ENCODE results near the gene KCNQ1. TPM values are rescaled to one million over a fixed set of nuclear protein-coding genes. Genes with fewer than 3 reads are reported as not detected.

KCNQ1 gene
- total RNA-seq, 2 experiments from 2014 or later, result 20.4 to 26.0 TPM

GRCh38 chr11:2539371-2540222 lies 94.8 kb downstream of the KCNQ1 start:
- Mint-ChIP-seq H3K9me3 (ENCODE audit: insufficient read depth) (no peaks in the 10 kb centered on the region), H3K4me3 (no peak overlapping the region), H3K36me3 (ENCODE audit: low read depth) (no peaks in the 10 kb centered on the region), H3K27me3 (ENCODE audit: low read depth) (no peaks in the 10 kb centered on the region), H3K4me1 (ENCODE audit: low read depth) (peaks cover 8% of the 10 kb centered on the region), H3K27ac (no peak overlapping the region)
- ATAC-seq, result no peak
- POLR2A ChIA-PET, result no interaction called here
- no peak for DNase-seq
- CTCF ChIA-PET, result no interaction called here

- no peaks in the 10 kb centered on the region for H3K9me3 Mint-ChIP-seq (ENCODE audit: insufficient read depth)
- ATAC-seq (no peak), DNase-seq (no peak)
- H3K27ac Mint-ChIP-seq, result no peak overlapping the region
- no peaks in the 10 kb centered on the region for H3K27me3 Mint-ChIP-seq (ENCODE audit: low read depth)
- H3K4me1 Mint-ChIP-seq (ENCODE audit: low read depth), result peaks cover 7% of the 10 kb centered on the region
- ChIA-PET CTCF (no interaction called here), POLR2A (no interaction called here)
- H3K36me3 Mint-ChIP-seq (ENCODE audit: low read depth), result no peaks in the 10 kb centered on the region
- no peak overlapping the region for H3K4me3 Mint-ChIP-seq
These were observed 95.6 kb downstream of the KCNQ1 start for GRCh38 chr11:2540223-2540991.

- no peak overlapping the region for H3K4me3 Mint-ChIP-seq
- H3K4me1 Mint-ChIP-seq (ENCODE audit: low read depth), result peaks cover 7% of the 10 kb centered on the region
- no peak overlapping the region for H3K27ac Mint-ChIP-seq
- H3K9me3 Mint-ChIP-seq (ENCODE audit: insufficient read depth), result no peaks in the 10 kb centered on the region
- no peaks in the 10 kb centered on the region for H3K36me3 Mint-ChIP-seq (ENCODE audit: low read depth)
- ATAC-seq, result no peak
- no peaks in the 10 kb centered on the region for H3K27me3 Mint-ChIP-seq (ENCODE audit: low read depth)
- CTCF ChIA-PET, result interaction anchor here (0.8 kb wide), 1 partner anchor 10 kb away, joined by 3 read pairs; no protein-coding TSS in a partner anchor
- no peak for DNase-seq
- POLR2A ChIA-PET, result no interaction called here
These were observed 96.3 kb downstream of the KCNQ1 start for GRCh38 chr11:2540992-2541680.

GRCh38 chr11:2541881-2542361 lies 97.1 kb downstream of the KCNQ1 start:
- Mint-ChIP-seq H3K27ac (no peak overlapping the region), H3K4me3 (no peak overlapping the region), H3K9me3 (ENCODE audit: insufficient read depth) (no peaks in the 10 kb centered on the region), H3K36me3 (ENCODE audit: low read depth) (no peaks in the 10 kb centered on the region), H3K27me3 (ENCODE audit: low read depth) (no peaks in the 10 kb centered on the region), H3K4me1 (ENCODE audit: low read depth) (peaks cover 7% of the 10 kb centered on the region)
- ATAC-seq, result no peak
- no peak for DNase-seq
- ChIA-PET CTCF (interaction anchor here (0.8 to 1.3 kb wide), 2 partner anchors 9 to 10 kb away, joined by 3 to 5 read pairs; no protein-coding TSS in a partner anchor), POLR2A (no interaction called here)

- ChIA-PET POLR2A (no interaction called here), CTCF (interaction anchor here (0.8 to 1.3 kb wide), 2 partner anchors 9 to 11 kb away, joined by 3 to 5 read pairs; no protein-coding TSS in a partner anchor)
- no peak for ATAC-seq
- no peaks in the 10 kb centered on the region for H3K36me3 Mint-ChIP-seq (ENCODE audit: low read depth)
- DNase-seq, result no peak
- peaks cover 7% of the 10 kb centered on the region for H3K4me1 Mint-ChIP-seq (ENCODE audit: low read depth)
- no peaks in the 10 kb centered on the region for H3K9me3 Mint-ChIP-seq (ENCODE audit: insufficient read depth)
- H3K27me3 Mint-ChIP-seq (ENCODE audit: low read depth), result no peaks in the 10 kb centered on the region
- no peak overlapping the region for H3K27ac Mint-ChIP-seq
- H3K4me3 Mint-ChIP-seq, result no peak overlapping the region
These were observed 97.6 kb downstream of the KCNQ1 start for GRCh38 chr11:2542406-2542805.

GRCh38 chr11:2547806-2548205 lies 103.0 kb downstream of the KCNQ1 start:
- Mint-ChIP-seq H3K27me3 (ENCODE audit: low read depth) (no peaks in the 10 kb centered on the region), H3K4me3 (no peak overlapping the region), H3K27ac (no peak overlapping the region), H3K9me3 (ENCODE audit: insufficient read depth) (no peaks in the 10 kb centered on the region), H3K4me1 (ENCODE audit: low read depth) (peaks cover 3% of the 10 kb centered on the region), H3K36me3 (ENCODE audit: low read depth) (no peaks in the 10 kb centered on the region)
- ChIA-PET POLR2A (no interaction called here), CTCF (interaction anchor here (2.4 kb wide), 1 partner anchor 345 kb away, joined by 9 read pairs; no protein-coding TSS in a partner anchor)
- DNase-seq (no peak), ATAC-seq (no peak)

- Mint-ChIP-seq H3K9me3 (ENCODE audit: insufficient read depth) (no peaks in the 10 kb centered on the region), H3K27ac (no peak overlapping the region), H3K4me1 (ENCODE audit: low read depth) (no peaks in the 10 kb centered on the region), H3K27me3 (ENCODE audit: low read depth) (no peaks in the 10 kb centered on the region), H3K4me3 (no peak overlapping the region), H3K36me3 (ENCODE audit: low read depth) (no peaks in the 10 kb centered on the region)
- CTCF ChIA-PET, result no interaction called here
- ATAC-seq (no peak), DNase-seq (no peak)
- POLR2A ChIA-PET, result no interaction called here
These were observed 103.8 kb downstream of the KCNQ1 start for GRCh38 chr11:2548596-2548995.

GRCh38 chr11:2549080-2549479 lies 104.3 kb downstream of the KCNQ1 start:
- POLR2A ChIA-PET, result no interaction called here

GRCh38 chr11:2549491-2549875 lies 104.7 kb downstream of the KCNQ1 start:
- DNase-seq (no peak), ATAC-seq (no peak)
- Mint-ChIP-seq H3K4me1 (ENCODE audit: low read depth) (no peaks in the 10 kb centered on the region), H3K27me3 (ENCODE audit: low read depth) (no peaks in the 10 kb centered on the region), H3K36me3 (ENCODE audit: low read depth) (no peaks in the 10 kb centered on the region), H3K9me3 (ENCODE audit: insufficient read depth) (no peaks in the 10 kb centered on the region), H3K4me3 (no peak overlapping the region), H3K27ac (no peak overlapping the region)
- CTCF ChIA-PET, result no interaction called here
- POLR2A ChIA-PET, result no interaction called here

More at GRCh38 chr11:2549080-2549479, 104.3 kb downstream of the KCNQ1 start:
- no peaks in the 10 kb centered on the region for H3K4me1 Mint-ChIP-seq (ENCODE audit: low read depth)
- no peak overlapping the region for H3K27ac Mint-ChIP-seq
- H3K36me3 Mint-ChIP-seq (ENCODE audit: low read depth), result no peaks in the 10 kb centered on the region
- no peak for DNase-seq
- H3K27me3 Mint-ChIP-seq (ENCODE audit: low read depth), result no peaks in the 10 kb centered on the region
- no peaks in the 10 kb centered on the region for H3K9me3 Mint-ChIP-seq (ENCODE audit: insufficient read depth)
- no peak overlapping the region for H3K4me3 Mint-ChIP-seq
- ATAC-seq, result no peak
- CTCF ChIA-PET, result no interaction called here

- no peak for DNase-seq
- no peak for ATAC-seq
- POLR2A ChIA-PET, result no interaction called here
- CTCF ChIA-PET, result no interaction called here
- H3K27ac Mint-ChIP-seq, result no peak overlapping the region
- no peak overlapping the region for H3K4me3 Mint-ChIP-seq
- H3K36me3 Mint-ChIP-seq (ENCODE audit: low read depth), result no peaks in the 10 kb centered on the region
- H3K9me3 Mint-ChIP-seq (ENCODE audit: insufficient read depth), result no peaks in the 10 kb centered on the region
- H3K4me1 Mint-ChIP-seq (ENCODE audit: low read depth), result no peaks in the 10 kb centered on the region
- H3K27me3 Mint-ChIP-seq (ENCODE audit: low read depth), result no peaks in the 10 kb centered on the region
These were observed 105.2 kb downstream of the KCNQ1 start for GRCh38 chr11:2549876-2550605.

- CTCF ChIA-PET, result interaction anchor here (1.1 kb wide), 1 partner anchor 17 kb away, joined by 3 read pairs; no protein-coding TSS in a partner anchor
These were observed 105.8 kb downstream of the KCNQ1 start for GRCh38 chr11:2550606-2550970.

More at GRCh38 chr11:2550606-2550970, 105.8 kb downstream of the KCNQ1 start:
- Mint-ChIP-seq H3K27me3 (ENCODE audit: low read depth) (no peaks in the 10 kb centered on the region), H3K9me3 (ENCODE audit: insufficient read depth) (no peaks in the 10 kb centered on the region), H3K27ac (no peak overlapping the region), H3K4me3 (no peak overlapping the region), H3K36me3 (ENCODE audit: low read depth) (no peaks in the 10 kb centered on the region), H3K4me1 (ENCODE audit: low read depth) (no peaks in the 10 kb centered on the region)
- POLR2A ChIA-PET, result no interaction called here
- DNase-seq, result no peak
- ATAC-seq, result no peak
